Measurements from ENCODE around the gene SLC25A44. TPM values are rescaled to one million over a fixed set of nuclear protein-coding genes. Genes with fewer than 3 reads are reported as not detected.

Gene SLC25A44
- total and polyA plus RNA-seq, 11 donors, result 5.8 to 29.3 (median 20.5) TPM

- Histone ChIP-seq H3K9me3 (no peaks in the 10 kb centered on the region), H3K27ac (peak overlapping the region in 11 of 12 donors; percentile 71 to 93 (median 87)), H3K4me3 (no peak overlapping the region), H3K36me3 (no peaks in the 10 kb centered on the region), H3K4me1 (peaks cover 3 to 44% (median 21%) of the 10 kb centered on the region in 12 donors), H3K27me3 (no peaks in the 10 kb centered on the region)
- intact Hi-C loops (cut with DNase I), result loop anchor here in 2 of 10 donors (5.0 kb wide), 1 partner anchor 50 kb away; the partner anchor contains the start of gene PMF1 (in 2 of the 2)
- WGBS, 4 donors, result 50 to 63% (median 52%) methylated on average over 5 of the region's 5 CpGs
- ATAC-seq (peak in 3 of 4 donors; percentile 36 to 65 (median 43)), DNase-seq (peak in 4 of 5 donors; percentile 40 to 71 (median 66))
- TF ChIP-seq CTCF (IDR thresholded peaks at IDR 0.05) (no peak), POLR2A (IDR thresholded peaks at IDR 0.05) (no peak)
These were observed 31.4 kb upstream of the SLC25A44 start for GRCh38 chr1:156162430-156163037.

GRCh38 chr1:156163712-156164111, 30.2 kb upstream of the SLC25A44 start:
- 83 to 98% (median 95%) methylated on average over 1 of the region's 1 CpG for WGBS, 4 donors
- ATAC-seq, result no peak
- TF ChIP-seq POLR2A (IDR thresholded peaks at IDR 0.05) (no peak), CTCF (IDR thresholded peaks at IDR 0.05) (no peak)
- Histone ChIP-seq H3K27ac (no peak overlapping the region), H3K9me3 (no peaks in the 10 kb centered on the region), H3K4me1 (peaks cover 3 to 44% (median 21%) of the 10 kb centered on the region in 12 donors), H3K4me3 (no peak overlapping the region), H3K36me3 (no peaks in the 10 kb centered on the region), H3K27me3 (no peaks in the 10 kb centered on the region)
- intact Hi-C loops (cut with DNase I), result loop anchor here in 2 of 10 donors (5.0 kb wide), 1 partner anchor 49 kb away; the partner anchor contains the start of gene PMF1 (in 2 of the 2)
- DNase-seq, result no peak

DNA sequence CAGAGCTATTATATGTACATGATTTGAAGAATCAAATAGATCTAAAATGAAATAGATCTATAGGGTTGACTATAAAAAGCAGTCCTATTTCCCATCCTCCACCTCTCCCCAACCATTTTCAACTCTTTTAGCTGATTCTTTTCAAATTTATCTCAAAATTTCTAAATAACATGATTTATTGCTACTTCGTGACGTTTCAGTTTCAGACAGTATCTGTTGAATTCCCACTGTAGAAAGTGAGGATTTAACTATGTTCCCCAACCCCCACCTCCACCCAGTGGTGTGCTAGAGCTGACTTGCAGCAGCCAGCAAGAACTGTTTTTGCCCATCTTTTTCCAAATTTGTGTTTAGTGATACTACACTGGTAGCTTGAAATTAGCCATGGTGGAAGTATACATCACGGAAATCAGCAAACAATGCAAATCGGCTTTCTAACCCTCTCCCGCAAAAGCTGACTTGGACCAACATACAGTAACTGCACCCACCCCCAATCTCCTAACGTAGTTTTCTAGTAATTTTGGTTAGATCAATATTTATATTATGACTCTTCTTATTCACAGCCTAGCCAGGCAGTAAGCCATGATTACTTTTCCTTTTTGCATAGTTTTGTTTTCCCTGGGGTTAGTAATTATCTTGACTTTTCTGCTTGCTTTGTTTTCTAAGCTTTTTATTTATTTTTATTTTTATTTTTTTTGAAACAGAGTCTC, 29.6 kb upstream of the SLC25A44 start:
- TF ChIP-seq POLR2A (IDR thresholded peaks at IDR 0.05) (no peak), CTCF (IDR thresholded peaks at IDR 0.05) (no peak)
- WGBS, 4 donors, result 82 to 90% (median 89%) methylated on average over 6 of the region's 6 CpGs
- DNase-seq, result no peak
- Histone ChIP-seq H3K27me3 (no peaks in the 10 kb centered on the region), H3K4me1 (peaks cover 3 to 44% (median 21%) of the 10 kb centered on the region in 12 donors), H3K36me3 (no peaks in the 10 kb centered on the region), H3K27ac (peak overlapping the region in 1 of 12 donors; percentile 21), H3K4me3 (no peak overlapping the region), H3K9me3 (no peaks in the 10 kb centered on the region)
- ATAC-seq, result no peak
- intact Hi-C loops (cut with DNase I), result loop anchor here in 2 of 10 donors (5.0 kb wide), 1 partner anchor 48 kb away; the partner anchor contains the start of gene PMF1 (in 2 of the 2)

- WGBS, 4 donors, result 60 to 75% (median 63%) methylated on average over 2 of the region's 2 CpGs
- H3K36me3 ChIP-seq, result no peaks in the 10 kb centered on the region
- H3K27ac ChIP-seq, result peak overlapping the region in 1 of 12 donors; percentile 21
- peaks cover 3 to 39% (median 20%) of the 10 kb centered on the region in 12 donors for H3K4me1 ChIP-seq
- H3K4me3 ChIP-seq, result no peak overlapping the region
- no peak for ATAC-seq
- intact Hi-C loops (cut with DNase I), result no loop called here
- DNase-seq, result no peak
- no peaks in the 10 kb centered on the region for H3K27me3 ChIP-seq
- no peaks in the 10 kb centered on the region for H3K9me3 ChIP-seq
- TF ChIP-seq POLR2A (IDR thresholded peaks at IDR 0.05), result no peak
- no peak for TF ChIP-seq CTCF (IDR thresholded peaks at IDR 0.05)
These were observed 28.8 kb upstream of the SLC25A44 start for GRCh38 chr1:156165083-156165482.

Data from heart left ventricle (tissue), 16 donors.